H9 (cell line): ENCODE results near the gene ZDHHC1. TPM values are rescaled to one million over a fixed set of nuclear protein-coding genes. Genes with fewer than 3 reads are reported as not detected.
A peak's percentile ranks its signal among the peaks of the same experiment; 100 is the strongest.

ENCODE experiments used
- DNase-seq: peaks from one replicate; pipeline ENCODE4 v3.0.0-alpha.2; 2017
- H2AFZ ChIP-seq: one replicate; pipeline ENCODE4 v1.6.1; 2013; ENCODE audit warnings: mild to moderate bottlenecking, low read length, control low read depth, moderate library complexity
- H2AK5ac ChIP-seq: 2 replicates; pipeline ENCODE4 v1.6.1; 2013; ENCODE audit warnings: low read length, control low read depth, mixed read lengths; ENCODE audit not compliant: insufficient read length
- H2BK120ac ChIP-seq: one replicate; pipeline ENCODE4 v1.6.1; 2013; ENCODE audit warnings: low read depth, mild to moderate bottlenecking, low read length, control low read depth, inconsistent platforms; ENCODE audit not compliant: poor library complexity, severe bottlenecking
- H2BK12ac ChIP-seq: 2 replicates; pipeline ENCODE4 v1.6.1; 2013; ENCODE audit warnings: low read length, control low read depth, mixed read lengths, low read depth; ENCODE audit not compliant: insufficient read length
- H2BK15ac ChIP-seq: 2 replicates; pipeline ENCODE4 v1.6.1; 2013; ENCODE audit warnings: low read depth, low read length, control low read depth
- H2BK20ac ChIP-seq: one replicate; pipeline ENCODE4 v1.6.1; 2013; ENCODE audit warnings: low read depth, mild to moderate bottlenecking, low read length, control low read depth, inconsistent platforms; ENCODE audit not compliant: poor library complexity, severe bottlenecking
- H2BK5ac ChIP-seq: 2 replicates; pipeline ENCODE4 v1.6.1; 2013; ENCODE audit warnings: low read length, control low read depth, mixed read lengths; ENCODE audit not compliant: insufficient read length
- H3K14ac ChIP-seq: 2 replicates; pipeline ENCODE4 v1.6.1; 2013; ENCODE audit warnings: low read length, control low read depth; ENCODE audit not compliant: insufficient read depth
- H3K18ac ChIP-seq: 2 replicates; pipeline ENCODE4 v1.6.1; 2013; ENCODE audit warnings: low read depth, mild to moderate bottlenecking, mixed read lengths, low read length, control low read depth; ENCODE audit not compliant: insufficient read length
- H3K23ac ChIP-seq: 2 replicates; pipeline ENCODE4 v1.6.1; 2013; ENCODE audit warnings: low read length, control low read depth, mixed read lengths, low read depth; ENCODE audit not compliant: insufficient read length
- H3K23me2 ChIP-seq: 2 replicates; pipeline ENCODE4 v1.6.1; 2013; ENCODE audit warnings: low read depth, mild to moderate bottlenecking, mixed read lengths, low read length, control low read depth; ENCODE audit not compliant: insufficient read length, poor library complexity, severe bottlenecking
- H3K27ac ChIP-seq: 2 replicates; pipeline ENCODE4 v1.5.1; 2013; ENCODE audit warnings: low read length, control low read depth, mixed read lengths, low read depth; ENCODE audit not compliant: insufficient read length
- H3K27me3 ChIP-seq: 2 replicates; pipeline ENCODE4 v1.6.1; 2013; ENCODE audit warnings: low read length, control low read depth, inconsistent platforms; ENCODE audit not compliant: insufficient read depth
- H3K4ac ChIP-seq: 2 replicates; pipeline ENCODE4 v1.6.1; 2013; ENCODE audit warnings: low read depth, mild to moderate bottlenecking, control low read depth, inconsistent platforms, low read length, moderate library complexity
- H3K4me1 ChIP-seq: 2 replicates; pipeline ENCODE4 v1.6.1; 2013; ENCODE audit warnings: low read length, control low read depth, inconsistent platforms; ENCODE audit not compliant: insufficient read depth
- H3K4me2 ChIP-seq: 2 replicates; pipeline ENCODE4 v1.6.1; 2013; ENCODE audit warnings: low read length, control low read depth, mixed read lengths; ENCODE audit not compliant: insufficient read length, insufficient read depth
- H3K56ac ChIP-seq: 2 replicates; pipeline ENCODE4 v1.6.1; 2013; ENCODE audit warnings: low read depth, mild to moderate bottlenecking, mixed read lengths, low read length, control low read depth; ENCODE audit not compliant: insufficient read length
- H3K79me1 ChIP-seq: 2 replicates; pipeline ENCODE4 v1.6.1; 2013; ENCODE audit warnings: low read depth, mild to moderate bottlenecking, moderate library complexity, low read length, control low read depth, inconsistent platforms; ENCODE audit not compliant: insufficient read depth, poor library complexity, severe bottlenecking
- H3K79me2 ChIP-seq: 2 replicates; pipeline ENCODE4 v1.6.1; 2013; ENCODE audit warnings: low read length, control low read depth, inconsistent platforms; ENCODE audit not compliant: insufficient read depth
- H3K9ac ChIP-seq: 2 replicates; pipeline ENCODE4 v1.6.1; 2013; ENCODE audit warnings: low read length, control low read depth, mixed read lengths; ENCODE audit not compliant: insufficient read length; ENCODE audit errors: extremely low read depth
- H3K9me3 ChIP-seq: one replicate; pipeline ENCODE4 v1.6.1; 2013; ENCODE audit warnings: low read depth, low read length, inconsistent platforms; ENCODE audit not compliant: control insufficient read depth
- H3T11ph ChIP-seq: one replicate; pipeline ENCODE4 v1.6.1; 2013; ENCODE audit warnings: mild to moderate bottlenecking, low read length, control low read depth, inconsistent platforms
- H4K20me1 ChIP-seq: one replicate; pipeline ENCODE4 v1.6.1; 2013; ENCODE audit not compliant: control insufficient read depth, insufficient read length, insufficient read depth
- H4K5ac ChIP-seq: 2 replicates; pipeline ENCODE4 v1.6.1; 2013; ENCODE audit warnings: low read depth, mild to moderate bottlenecking, mixed read lengths, low read length, control low read depth; ENCODE audit not compliant: insufficient read length
- H4K8ac ChIP-seq: replicated peaks from 2 replicates; pipeline ENCODE4 v1.6.1; 2013; ENCODE audit warnings: low read length, control low read depth, mixed read lengths, low read depth; ENCODE audit not compliant: insufficient read length
- H4K91ac ChIP-seq: 2 replicates; pipeline ENCODE4 v1.6.1; 2013; ENCODE audit warnings: low read depth, mild to moderate bottlenecking, moderate library complexity, mixed read lengths, low read length, control low read depth; ENCODE audit not compliant: insufficient read length
- H3K27ac Mint-ChIP-seq, 3 experiments: 2 replicates in 2 of 3; 3 replicates in 1 of 3; pipeline ENCODE4 v1.8.0; 2020 to 2021; ENCODE audit warnings: mixed read lengths in 3 of 3, mild to moderate bottlenecking in 1 of 3, moderate library complexity in 1 of 3
- H3K27me3 Mint-ChIP-seq: 2 replicates; pipeline ENCODE4 v1.8.0; 2021; ENCODE audit warnings: low read depth, mild to moderate bottlenecking, moderate library complexity, mixed read lengths
- H3K36me3 Mint-ChIP-seq, 3 experiments: 2 replicates in 2 of 3; 3 replicates in 1 of 3; pipeline ENCODE4 v1.8.0; 2020 to 2021; ENCODE audit warnings: low read depth in 3 of 3, mixed read lengths in 3 of 3; ENCODE audit not compliant: insufficient read depth in 1 of 3
- H3K4me1 Mint-ChIP-seq, 2 experiments: 2 replicates each; pipeline ENCODE4 v1.8.0; 2020; ENCODE audit warnings: mixed read lengths in 2 of 2
- H3K4me3 Mint-ChIP-seq, 2 experiments: 2 replicates in 1 of 2; 3 replicates in 1 of 2; pipeline ENCODE4 v1.8.0; 2020 to 2021; ENCODE audit warnings: mild to moderate bottlenecking in 2 of 2, mixed read lengths in 2 of 2, moderate library complexity in 1 of 2
- H3K9me3 Mint-ChIP-seq, 2 experiments: 2 replicates in 1 of 2; 3 replicates in 1 of 2; pipeline ENCODE4 v1.8.0; 2020; ENCODE audit warnings: mild to moderate bottlenecking in 2 of 2, mixed read lengths in 2 of 2, moderate library complexity in 1 of 2
- CTCF ChIP-seq: fragments of 200-600 bp; sonication (generic); conservative IDR thresholded peaks from 3 replicates; pipeline ENCODE4 v1.8.0; 2021; ENCODE audit warnings: antibody characterized with exemption, mild to moderate bottlenecking
- WGBS: extraction: QIAGEN DNeasy Blood & Tissue Kit; methylation state at CpG from one replicate; pipeline ENCODE4 v1.1.7; 2013; ENCODE audit warnings: missing lambda C conversion rate, low lambda C conversion rate, mixed read lengths; ENCODE audit not compliant: insufficient read length; ENCODE audit errors: extremely low coverage; 5-methylcytosine and 5-hydroxymethylcytosine counted together
- total RNA-seq: library from RNA; stranded (reverse); gene quantifications from 2 replicates; pipeline ENCODE4 v1.2.1, GENCODE V29; 2021

The ZDHHC1 gene
- total RNA-seq, 1 experiment from 2014 or later, result 3.7 TPM

- no peak overlapping the region for H3K4ac ChIP-seq
- H2BK12ac ChIP-seq, result no peak overlapping the region
- H3K79me1 ChIP-seq, result no peaks in the 10 kb centered on the region
- no peak overlapping the region for H3T11ph ChIP-seq
- H3K4me2 ChIP-seq, result no peak overlapping the region
- no peak overlapping the region for H4K8ac ChIP-seq
- no peaks in the 10 kb centered on the region for H3K4me1 ChIP-seq
- no peaks in the 10 kb centered on the region for H3K23me2 ChIP-seq
- peaks cover 16 to 17% of the 10 kb centered on the region in 2 experiments for H3K4me1 Mint-ChIP-seq
- no peak for DNase-seq
- H3K14ac ChIP-seq, result no peak overlapping the region
- no peaks in the 10 kb centered on the region for H3K9me3 Mint-ChIP-seq
- no peak overlapping the region for H2BK15ac ChIP-seq
- H2BK20ac ChIP-seq, result no peak overlapping the region
- H3K27me3 Mint-ChIP-seq, result no peaks in the 10 kb centered on the region
- no CpG with 5 or more reads among the region's 5 CpGs for WGBS
- no peaks in the 10 kb centered on the region for H3K79me2 ChIP-seq
- H2BK120ac ChIP-seq, result no peak overlapping the region
- no peak overlapping the region for H3K56ac ChIP-seq
- peaks cover 13 to 25% (median 17%) of the 10 kb centered on the region in 3 experiments for H3K36me3 Mint-ChIP-seq
- H3K23ac ChIP-seq, result no peak overlapping the region
- no peak overlapping the region for H2AFZ ChIP-seq
- H3K18ac ChIP-seq, result no peak overlapping the region
- no peaks in the 10 kb centered on the region for H4K20me1 ChIP-seq
- TF ChIP-seq CTCF, result no peak
- no peaks in the 10 kb centered on the region for H3K9me3 ChIP-seq
- no peak overlapping the region for H2AK5ac ChIP-seq
- H3K27ac ChIP-seq, result no peak overlapping the region
- no peaks in the 10 kb centered on the region for H3K27me3 ChIP-seq
- no peak overlapping the region for H2BK5ac ChIP-seq
- no peak overlapping the region for H3K9ac ChIP-seq
- H4K91ac ChIP-seq, result no peak overlapping the region
- H3K4me3 Mint-ChIP-seq, result no peak overlapping the region
- H3K27ac Mint-ChIP-seq, result peak overlapping the region; percentile 32 to 66 (median 33); a peak in 4 of 7 replicates
- H4K5ac ChIP-seq, result no peak overlapping the region
Observed at GRCh38 chr16:67441907-67442306, 25.6 kb upstream of the ZDHHC1 start.
